ENCODE data around the gene SH3RF2.

GRCh38 chr5:145968970-145969713, 32.8 kb downstream of the SH3RF2 start:
- TF ChIP-seq CTCF (IDR thresholded peaks at IDR 0.05; ENCODE audit: borderline replicate concordance, extremely low read depth, low read length, poor library complexity, severe bottlenecking) (no peak), EZH2 (IDR thresholded peaks at IDR 0.05; ENCODE audit: borderline replicate concordance, low read depth, low read length, severe bottlenecking) (no peak)

Measured in DND-41 (cell line).